Measurements from ENCODE around the gene AIF1.
A peak's percentile ranks its signal among the peaks of the same experiment; 100 is the strongest.

Gene AIF1

DNA sequence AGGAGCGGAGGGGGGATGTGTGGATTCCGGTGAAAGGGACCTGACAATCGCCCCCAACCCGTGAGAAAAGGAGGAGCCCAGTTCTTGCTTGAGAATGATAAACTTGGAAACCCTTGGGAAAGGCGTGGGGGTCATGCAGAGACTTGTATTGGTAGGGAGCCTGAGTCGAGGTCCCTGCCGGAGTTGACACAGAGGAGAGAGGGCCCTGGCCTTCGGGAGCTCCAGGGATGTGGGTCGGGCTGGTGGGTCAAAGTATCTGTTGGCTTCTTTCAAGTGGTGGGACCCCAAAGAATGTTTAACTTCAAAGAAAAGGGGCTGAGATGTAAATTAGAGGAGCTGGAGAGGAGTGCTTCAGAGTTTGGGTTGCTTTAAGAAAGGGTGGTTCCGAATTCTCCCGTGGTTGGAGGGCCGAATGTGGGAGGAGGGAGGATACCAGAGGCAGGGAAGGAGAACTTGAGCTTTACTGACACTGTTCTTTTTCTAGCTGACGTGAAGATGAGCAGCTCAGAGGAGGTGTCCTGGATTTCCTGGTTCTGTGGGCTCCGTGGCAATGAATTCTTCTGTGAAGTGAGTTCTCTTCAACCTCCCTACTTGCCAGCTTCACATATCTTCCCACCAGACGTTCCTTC lies 51.4 kb downstream of the AIF1 start:
- H3K4me1 ChIP-seq (ENCODE audit: control insufficient read depth, low read length), result peaks cover 41% of the 10 kb centered on the region
- H3K79me2 ChIP-seq (ENCODE audit: control insufficient read depth, low read length), result peaks cover 64% of the 10 kb centered on the region
- H3K27me3 ChIP-seq (ENCODE audit: control insufficient read depth, low read length), result no peaks in the 10 kb centered on the region
- peaks cover 11% of the 10 kb centered on the region; the same call in 1 of the 2 replicates for H4K20me1 ChIP-seq (ENCODE audit: control insufficient read depth, insufficient read depth, low read depth, low read length)
- peaks cover 88% of the 10 kb centered on the region for H3K36me3 ChIP-seq (ENCODE audit: control insufficient read depth, low read length)
- H3F3A ChIP-seq (ENCODE audit: control insufficient read depth, insufficient read depth), result peaks cover 8% of the 10 kb centered on the region
- no peak for TF ChIP-seq EZH2phosphoT487 (IDR thresholded peaks at IDR 0.05; ENCODE audit: borderline replicate concordance, low read length)
- TF ChIP-seq, protein P1, sequence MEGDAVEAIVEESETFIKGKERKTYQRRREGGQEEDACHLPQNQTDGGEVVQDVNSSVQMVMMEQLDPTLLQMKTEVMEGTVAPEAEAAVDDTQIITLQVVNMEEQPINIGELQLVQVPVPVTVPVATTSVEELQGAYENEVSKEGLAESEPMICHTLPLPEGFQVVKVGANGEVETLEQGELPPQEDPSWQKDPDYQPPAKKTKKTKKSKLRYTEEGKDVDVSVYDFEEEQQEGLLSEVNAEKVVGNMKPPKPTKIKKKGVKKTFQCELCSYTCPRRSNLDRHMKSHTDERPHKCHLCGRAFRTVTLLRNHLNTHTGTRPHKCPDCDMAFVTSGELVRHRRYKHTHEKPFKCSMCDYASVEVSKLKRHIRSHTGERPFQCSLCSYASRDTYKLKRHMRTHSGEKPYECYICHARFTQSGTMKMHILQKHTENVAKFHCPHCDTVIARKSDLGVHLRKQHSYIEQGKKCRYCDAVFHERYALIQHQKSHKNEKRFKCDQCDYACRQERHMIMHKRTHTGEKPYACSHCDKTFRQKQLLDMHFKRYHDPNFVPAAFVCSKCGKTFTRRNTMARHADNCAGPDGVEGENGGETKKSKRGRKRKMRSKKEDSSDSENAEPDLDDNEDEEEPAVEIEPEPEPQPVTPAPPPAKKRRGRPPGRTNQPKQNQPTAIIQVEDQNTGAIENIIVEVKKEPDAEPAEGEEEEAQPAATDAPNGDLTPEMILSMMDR (IDR thresholded peaks at IDR 0.05; ENCODE audit: low read depth, low read length, poor library complexity, severe bottlenecking), result no peak
- H3K9me2 ChIP-seq (replicated peaks; ENCODE audit: control insufficient read depth, low read length), result no peaks in the 10 kb centered on the region
- peak overlapping the region; percentile 97 for H3K27ac ChIP-seq (ENCODE audit: low read depth, low read length)
- H3K9me3 ChIP-seq (ENCODE audit: control insufficient read depth, insufficient read depth, low read length), result no peaks in the 10 kb centered on the region
- H3K4me3 ChIP-seq (ENCODE audit: low read length), result peak overlapping the region; percentile 95
- peak overlapping the region; percentile 85 for H3K4me2 ChIP-seq (ENCODE audit: low read length)

Measured in DOHH2 (cell line).